ENCODE data around the gene SIGLEC15.

- TF ChIP-seq CTCF (IDR thresholded peaks at IDR 0.05): no peak
- no peak for TF ChIP-seq EZH2 (IDR thresholded peaks at IDR 0.05; ENCODE audit: borderline replicate concordance, insufficient read depth, low read depth, low read length, poor library complexity, severe bottlenecking)
Observed at GRCh38 chr18:45870419-45870818, 44.9 kb downstream of the SIGLEC15 start.
